GM19239 (cell line): Measurements from ENCODE around the gene SNPH.
"Not testable (repeated sequence)": the region's sequence is repeated elsewhere in the genome, so short reads cannot be mapped to it uniquely, and the experiment has no call there.

Source experiments
- DNase-seq: peaks from one replicate; pipeline ENCODE4 v3.0.0; 2011; ENCODE audit warnings: low spot score; ENCODE audit not compliant: insufficient read length
- FAIRE-seq: peaks from 2 replicates; lab custom pipeline; 2011; peaks lifted over from hg19 to GRCh38; lab: Jason Lieb, UNC

SNPH gene

DNA sequence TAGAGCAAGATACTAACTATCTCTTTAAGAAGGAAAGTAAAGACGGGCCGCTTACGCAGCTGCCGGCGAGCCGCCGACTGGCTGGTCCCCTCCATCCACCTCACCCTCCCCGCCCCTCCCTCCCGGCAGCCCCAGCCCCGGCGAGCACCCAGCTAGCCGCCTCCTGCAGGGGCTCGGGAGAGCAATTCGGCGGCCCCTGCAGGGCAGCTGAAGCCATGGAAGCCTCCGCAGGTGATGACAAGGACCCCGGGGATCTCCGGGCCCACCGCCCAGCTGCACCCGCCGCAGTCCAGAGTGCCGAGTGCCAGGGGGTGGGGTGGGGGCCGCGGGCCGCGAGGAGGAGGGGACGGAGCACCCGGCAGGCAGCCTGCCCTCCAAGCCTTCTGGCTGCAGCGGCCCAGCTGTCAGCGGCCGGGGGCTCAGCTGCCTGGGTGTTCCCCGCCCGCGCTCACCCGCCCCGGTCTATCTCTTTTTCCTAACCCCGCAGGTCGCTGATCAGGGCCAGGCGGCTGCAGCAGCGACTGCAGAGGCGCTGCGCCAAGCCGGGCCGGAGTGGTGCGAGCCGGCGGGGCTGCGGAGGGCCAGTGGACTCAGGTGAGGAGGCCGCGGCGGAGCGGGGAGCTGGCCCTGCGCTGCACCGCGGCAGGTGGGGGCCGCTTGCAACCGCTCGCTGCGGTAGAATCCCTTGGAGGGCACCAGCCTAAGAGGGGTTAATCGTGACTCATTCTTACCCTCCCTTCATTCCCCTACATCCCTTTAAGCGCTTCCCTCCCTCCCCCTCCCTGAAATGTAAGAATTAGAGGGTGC, at the start of gene SNPH:
TSS of gene SNPH (plus strand) at position 128 of the 807 bp plus-strand sequence. CDS start 29,946 bp downstream, outside the sequence.
- FAIRE-seq (no peak), DNase-seq (peak; percentile 22)

- FAIRE-seq, DNase-seq: not testable (repeated sequence)
Measured at GRCh38 chr20:1216527-1217427, 49.3 kb upstream of the SNPH start.

DNA sequence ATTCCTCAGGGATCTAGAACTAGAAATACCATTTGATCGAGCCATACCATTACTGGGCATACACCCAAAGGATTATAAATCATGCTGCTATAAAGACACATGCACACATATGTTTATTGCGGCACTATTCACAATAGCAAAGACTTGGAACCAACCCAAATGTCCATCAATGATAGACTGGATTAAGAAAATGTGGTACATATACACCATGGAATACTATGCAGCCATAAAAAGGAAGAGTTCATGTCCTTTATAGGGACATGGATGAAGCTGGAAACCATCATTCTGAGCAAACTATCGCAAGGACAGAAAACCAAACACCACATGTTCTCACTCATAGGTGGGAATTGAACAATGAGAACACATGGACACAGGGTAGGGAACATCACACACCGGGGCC, 43.3 kb upstream of the SNPH start:
- not testable (repeated sequence) for FAIRE-seq, DNase-seq

- FAIRE-seq, result no peak
- no peak for DNase-seq
Measured at GRCh38 chr20:1224205-1224890, 41.7 kb upstream of the SNPH start.

GRCh38 chr20:1225263-1225782, 40.8 kb upstream of the SNPH start:
- FAIRE-seq (no peak), DNase-seq (no peak)

GRCh38 chr20:1225783-1226654, 40.1 kb upstream of the SNPH start, which contains the start of gene RAD21L1:
RAD21L1 (plus strand) TSS chr20:1226044; CDS start chr20:1228454, 2,410 bp downstream.
- DNase-seq, result peak; percentile 61
- no peak for FAIRE-seq

DNA sequence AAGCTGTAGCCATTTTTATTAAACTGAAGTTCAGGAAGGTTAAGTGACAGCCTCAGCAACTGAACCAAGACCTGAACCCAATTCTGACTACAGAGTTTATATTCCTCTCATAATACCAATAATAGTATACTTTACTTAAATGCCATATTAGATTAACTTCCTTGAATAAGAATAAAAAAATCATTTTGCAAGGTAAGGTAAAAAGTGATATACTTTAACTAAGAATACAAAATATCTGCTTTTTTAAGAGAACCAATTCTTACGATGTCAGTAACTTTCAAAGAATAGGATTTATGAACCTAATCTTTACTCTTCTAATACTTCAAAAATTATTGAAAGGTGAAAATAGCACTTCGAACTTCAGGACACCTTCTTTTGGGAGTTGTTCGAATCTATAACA, 36.6 kb upstream of the SNPH start:
- no peak for DNase-seq
- no peak for FAIRE-seq

- DNase-seq (no peak), FAIRE-seq (no peak)
Measured at GRCh38 chr20:1232286-1233111, 33.6 kb upstream of the SNPH start.

GRCh38 chr20:1240549-1240948, 25.5 kb upstream of the SNPH start:
- DNase-seq, result no peak
- FAIRE-seq, result no peak

- FAIRE-seq (no peak), DNase-seq (no peak)
Measured at GRCh38 chr20:1241456-1241855, 24.6 kb upstream of the SNPH start.

DNA sequence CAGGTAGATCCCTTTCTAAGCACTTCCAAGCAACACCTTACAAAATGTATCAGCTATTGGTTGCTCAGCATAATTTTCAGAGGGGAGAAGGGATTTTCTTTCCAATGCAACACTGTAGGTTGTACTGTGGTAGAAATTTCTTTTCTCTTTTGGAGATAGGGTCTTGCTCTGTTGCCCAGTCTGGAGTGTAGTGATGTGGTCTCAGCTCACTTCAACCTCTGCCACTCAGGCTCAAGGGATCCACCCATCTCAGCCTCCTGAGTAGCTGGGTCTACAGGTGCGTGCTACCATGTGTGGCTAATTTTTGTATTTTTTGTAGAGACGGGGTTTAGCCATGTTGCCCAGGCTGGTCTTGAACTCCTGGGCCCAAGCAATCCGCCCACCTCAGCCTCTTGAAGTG, 24.0 kb upstream of the SNPH start:
- DNase-seq, result no peak
- FAIRE-seq, result no peak

DNA sequence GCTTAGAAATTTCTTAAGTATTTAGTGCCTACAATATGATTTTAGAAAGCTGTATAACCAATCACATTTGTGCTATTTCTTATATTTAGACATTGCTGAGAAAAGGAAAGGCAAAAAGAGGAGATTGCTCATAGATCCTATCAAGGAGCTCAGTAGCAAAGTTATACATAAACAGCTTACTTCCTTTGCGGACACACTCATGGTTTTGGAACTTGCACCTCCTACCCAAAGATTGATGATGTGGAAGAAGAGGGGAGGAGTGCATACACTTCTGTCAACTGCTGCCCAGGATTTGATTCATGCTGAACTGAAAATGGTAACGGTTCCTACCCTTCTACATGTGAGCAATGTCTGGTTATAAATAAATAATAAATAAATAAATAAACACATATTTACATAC, 23.6 kb upstream of the SNPH start:
- peak; percentile 72 for FAIRE-seq
- DNase-seq, result no peak

GRCh38 chr20:1245578-1245977, 20.5 kb upstream of the SNPH start:
- no peak for DNase-seq
- FAIRE-seq, result no peak

- no peak for FAIRE-seq
- no peak for DNase-seq
Measured at GRCh38 chr20:1247689-1248088, 18.4 kb upstream of the SNPH start.

GRCh38 chr20:1250282-1250681, 15.8 kb upstream of the SNPH start:
- DNase-seq, FAIRE-seq: not testable (repeated sequence)

GRCh38 chr20:1252416-1252815, 13.7 kb upstream of the SNPH start:
- DNase-seq (no peak), FAIRE-seq (no peak)

DNA sequence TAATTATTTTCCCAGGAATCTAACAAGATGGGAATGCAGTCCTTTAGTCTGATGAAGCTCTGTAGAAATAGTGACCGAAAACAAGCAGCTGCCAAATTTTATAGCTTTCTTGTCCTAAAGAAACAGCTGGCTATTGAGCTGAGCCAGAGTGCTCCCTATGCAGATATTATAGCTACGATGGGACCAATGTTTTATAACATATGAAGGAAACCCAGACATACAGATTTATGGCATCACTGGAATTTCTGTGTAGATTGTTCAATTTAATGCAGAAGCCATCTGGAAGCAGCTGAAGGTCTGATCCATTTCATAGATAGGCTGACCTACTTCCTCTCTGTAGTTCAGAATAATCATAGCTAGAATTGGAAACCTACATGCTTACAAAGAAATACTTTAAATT, 11.8 kb upstream of the SNPH start:
- FAIRE-seq, result no peak

DNA sequence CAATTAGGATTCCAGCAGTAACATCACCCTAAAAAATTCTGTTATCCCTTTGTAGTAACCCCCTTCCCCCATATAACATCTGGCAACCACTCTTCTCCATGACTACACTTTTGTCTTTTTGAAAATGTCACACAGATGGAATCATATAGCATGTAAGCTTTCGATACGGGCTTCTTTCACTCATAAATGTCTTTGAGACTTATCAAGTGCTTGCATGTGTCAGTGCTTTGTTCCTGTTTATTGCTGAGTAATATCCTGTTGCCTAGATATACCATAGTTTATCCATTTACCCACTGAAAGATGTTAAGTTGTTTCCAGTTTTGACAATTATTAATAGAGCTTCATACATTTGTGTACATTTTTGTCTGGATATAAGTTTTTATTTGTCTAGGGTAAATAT, 10.4 kb upstream of the SNPH start:
- DNase-seq, result no peak
- FAIRE-seq, result no peak

More for the DNA sequence above, 11.8 kb upstream of the SNPH start:
- no peak for DNase-seq
